Esophagus muscularis mucosa (tissue), 3 donors: ENCODE measurements around the gene FBXO7.

Source experiments
- CTCF ChIP-seq, 3 experiments: fragments of 200-600 bp in 2 of 3; fragments of 450-650 bp in 1 of 3; sonication (generic) in 2 of 3; IDR thresholded peaks; one replicate each; pipeline ENCODE4 v1.5.1; 2017 to 2019; ENCODE audit warnings: antibody characterized with exemption in 3 of 3, mild to moderate bottlenecking in 2 of 3, moderate library complexity in 1 of 3
- POLR2A ChIP-seq: fragments of 450-650 bp; IDR thresholded peaks from one replicate; pipeline ENCODE4 v1.6.1; 2017; ENCODE audit warnings: antibody characterized with exemption, moderate library complexity, mild to moderate bottlenecking, low read depth

- TF ChIP-seq CTCF (IDR thresholded peaks at IDR 0.05) = no peak
- TF ChIP-seq POLR2A = no peak
Measured at GRCh38 chr22:32462452-32462851, 12.2 kb upstream of the FBXO7 start.
